Posterior cingulate gyrus (tissue), 11 donors: ENCODE data around the gene DNAJC18.
"Not testable (repeated sequence)": the region's sequence is repeated elsewhere in the genome, so short reads cannot be mapped to it uniquely, and the experiment has no call there.

ENCODE experiments used
- DNase-seq, 10 donors: peaks; one replicate each; pipeline versions ENCODE4 v3.0.0 to v3.0.0-alpha.2; 2020 to 2021; ENCODE audit warnings: mixed read lengths in 3 of 10
- intact Hi-C: fragments of 100-400 bp; cut with DNase I; formaldehyde crosslinking; loops from one replicate; pipeline ENCODE4 v1.15.1; 2023

The DNAJC18 gene

DNA sequence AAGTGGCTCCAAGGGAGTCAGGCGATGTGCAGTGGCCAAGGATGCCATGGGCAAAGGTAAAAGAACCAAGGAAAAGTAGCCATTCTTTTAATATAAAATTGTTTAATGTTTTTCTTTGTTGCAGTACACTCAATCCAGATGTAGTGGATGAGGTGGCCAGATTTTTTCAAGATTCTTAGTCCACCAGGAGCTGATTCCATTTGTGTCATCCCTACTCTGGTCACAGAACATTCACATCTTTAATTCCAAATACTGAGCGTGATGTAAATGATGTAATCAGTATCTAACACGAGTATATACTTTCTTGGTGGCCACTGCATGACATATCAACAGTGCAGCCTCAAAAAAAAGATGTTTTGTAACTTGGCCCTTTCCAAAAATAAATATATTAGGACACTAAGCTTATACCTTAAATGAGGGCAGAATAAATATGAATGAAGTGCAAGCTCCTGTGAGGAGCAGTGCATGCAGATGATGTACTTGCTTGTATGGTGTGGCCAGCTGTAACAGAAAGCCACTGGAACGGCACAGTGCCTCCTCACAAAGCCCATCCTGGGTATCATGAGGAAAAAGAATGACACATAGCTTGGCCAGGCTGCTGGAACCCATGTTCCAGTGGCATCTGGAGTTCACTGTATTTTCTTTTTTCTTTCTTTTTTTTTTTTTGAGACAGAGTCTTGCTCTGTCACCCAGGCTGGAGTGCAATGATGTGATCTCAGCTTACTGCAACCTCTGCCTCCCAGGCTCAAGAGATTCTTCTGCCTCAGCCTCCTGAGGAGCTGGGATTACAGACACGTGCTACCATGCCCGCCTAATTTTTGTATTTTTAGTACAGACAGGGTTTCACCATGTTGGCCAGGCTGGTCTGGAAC is 29.0 kb downstream of the DNAJC18 start:
- intact Hi-C loops = no loop called here
- DNase-seq = peak in 1 of 10 donors; percentile 56

DNA sequence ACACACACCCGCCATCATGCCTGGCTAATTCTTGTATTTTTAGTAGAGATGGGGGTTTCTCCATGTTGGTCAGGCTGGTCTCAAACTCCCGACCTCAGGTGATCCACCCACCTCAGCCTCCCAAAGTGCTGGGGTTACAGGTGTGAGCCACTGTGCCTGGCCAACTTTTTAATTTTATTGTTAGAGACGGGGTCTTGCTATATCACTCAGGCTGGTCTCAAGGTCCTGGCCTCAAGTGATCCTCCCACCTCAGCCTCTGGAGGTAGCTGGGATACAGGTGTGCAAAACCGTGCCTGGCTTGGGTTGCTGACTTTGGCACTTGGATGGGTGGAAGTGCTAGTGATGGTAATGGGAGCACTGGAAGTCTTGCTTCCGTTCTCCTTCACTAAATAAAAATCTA is 30.2 kb downstream of the DNAJC18 start:
- DNase-seq, intact Hi-C loops: not testable (repeated sequence)

DNA sequence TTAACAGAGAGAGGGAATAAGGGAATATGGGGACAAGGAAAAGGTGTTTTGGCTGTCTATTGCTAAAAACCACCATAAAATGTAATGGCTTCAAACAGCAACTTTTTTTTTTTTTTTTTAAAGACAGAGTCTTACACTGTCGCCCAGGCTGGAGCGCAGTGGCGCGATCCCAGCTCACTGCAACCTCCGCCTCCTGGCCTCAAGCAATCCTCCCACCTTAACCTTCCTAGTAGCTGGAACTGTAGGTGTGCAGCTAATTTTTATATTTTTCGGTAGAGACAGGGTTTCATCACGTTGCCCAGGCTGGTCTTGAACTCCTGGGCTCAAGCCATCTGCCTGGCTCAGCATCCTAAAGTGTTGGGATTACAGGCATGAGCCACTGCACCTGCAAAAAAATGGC is 31.1 kb downstream of the DNAJC18 start:
- DNase-seq = peak in 1 of 10 donors; percentile 18
- intact Hi-C loops = no loop called here

DNA sequence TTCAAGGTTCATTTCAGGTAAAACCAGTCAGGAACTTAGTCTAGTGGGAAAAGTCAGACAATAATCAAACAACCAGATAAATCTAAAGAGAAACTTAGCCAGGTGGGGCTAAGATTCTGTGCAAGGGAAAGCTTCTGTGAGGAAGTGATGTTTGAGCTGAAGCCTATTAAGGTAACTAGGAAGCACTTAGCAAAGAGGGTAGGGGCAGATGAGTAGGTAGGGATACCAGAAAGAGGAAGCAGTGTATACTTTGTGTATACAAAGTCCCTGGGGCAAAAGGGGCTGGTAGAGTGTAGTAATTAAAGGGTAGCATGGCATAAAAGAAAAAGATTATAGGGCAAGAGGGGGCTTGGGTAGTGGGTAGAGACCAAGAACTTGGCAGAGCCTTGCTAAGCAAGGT is 31.8 kb downstream of the DNAJC18 start:
- no peak for DNase-seq
- intact Hi-C loops = no loop called here

DNA sequence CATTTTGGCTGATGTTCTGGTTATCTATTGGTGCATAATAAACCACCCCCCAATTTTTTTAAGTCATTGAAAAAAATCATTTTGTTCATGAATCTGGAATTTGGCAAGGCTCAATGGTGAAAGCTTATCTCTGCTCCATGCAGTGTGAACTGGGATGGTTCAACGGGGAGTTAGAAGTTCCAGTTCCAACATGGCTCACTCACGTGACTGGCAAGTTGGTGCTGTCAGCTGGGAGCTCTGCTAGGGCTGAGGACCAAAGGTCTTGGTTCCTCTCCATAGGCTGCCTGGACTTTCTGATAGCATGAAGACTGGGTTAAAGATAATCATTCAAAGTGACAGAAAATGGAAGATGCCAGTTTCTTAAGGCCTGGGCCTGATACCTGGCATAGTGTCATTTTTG is 32.4 kb downstream of the DNAJC18 start:
- DNase-seq = peak in 1 of 10 donors; percentile 20
- intact Hi-C loops = no loop called here

DNA sequence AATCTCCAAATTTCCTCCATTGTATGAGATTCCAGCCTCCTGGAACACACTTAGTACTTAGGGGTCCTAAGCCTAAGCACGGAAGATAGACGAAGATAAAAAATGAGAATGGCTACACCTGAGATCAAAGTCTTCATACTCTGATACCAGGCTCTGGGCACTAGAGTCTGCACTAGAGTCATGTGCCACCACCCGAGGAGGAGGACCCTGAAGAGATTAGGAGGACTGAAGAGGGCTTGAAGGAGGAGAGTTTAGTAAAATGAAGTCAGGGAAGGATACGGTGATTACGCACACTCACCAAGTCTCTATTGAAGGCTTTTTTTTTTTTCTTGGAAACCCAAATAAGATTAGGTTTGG is 34.9 kb downstream of the DNAJC18 start:
- intact Hi-C loops = no loop called here
- peak in 1 of 10 donors; percentile 12 for DNase-seq

DNA sequence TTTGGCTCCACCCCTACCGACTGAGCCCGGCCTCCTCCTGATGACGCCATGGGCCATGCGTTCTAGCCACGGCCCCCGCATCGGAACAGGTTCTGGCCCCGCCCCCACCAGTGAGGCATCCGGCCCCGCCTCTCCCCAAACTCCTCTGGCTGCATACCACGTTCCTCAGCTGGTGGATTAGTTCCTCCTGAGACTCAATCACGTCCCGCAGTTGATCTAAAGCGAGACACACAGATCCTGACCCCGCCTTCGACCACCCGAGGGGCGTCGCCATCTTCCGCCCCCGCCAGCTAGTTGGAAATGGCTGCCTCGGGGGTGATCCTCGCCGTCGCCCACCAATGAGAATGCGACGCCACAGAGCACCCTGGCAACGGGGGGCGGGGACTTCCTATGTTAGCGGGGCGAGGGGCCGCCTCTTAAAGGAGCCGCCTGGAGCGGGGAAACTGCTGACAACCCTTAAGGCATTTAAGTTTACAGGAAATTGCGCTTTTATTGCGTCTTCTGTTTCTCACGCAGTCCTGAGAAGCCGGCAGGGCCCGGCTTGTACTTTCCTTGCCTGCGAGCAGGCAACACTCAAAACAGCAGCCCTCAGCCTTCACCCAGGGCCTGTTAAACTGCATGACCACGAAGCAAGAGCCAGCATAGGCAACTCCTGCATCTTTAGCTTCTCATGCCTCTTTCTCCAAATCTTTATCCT is 35.4 kb downstream of the DNAJC18 start, which contains the start of gene SPATA24:
SPATA24 (minus strand) TSS at position 303 of the 697 bp plus-strand sequence; CDS start at position 274, 29 bp downstream.
- intact Hi-C loops = loop anchor here (2.0 kb wide), 1 partner anchor 61 kb away; no protein-coding TSS in a partner anchor
- peak; percentile 94 to 100 (median 98) for DNase-seq

DNA sequence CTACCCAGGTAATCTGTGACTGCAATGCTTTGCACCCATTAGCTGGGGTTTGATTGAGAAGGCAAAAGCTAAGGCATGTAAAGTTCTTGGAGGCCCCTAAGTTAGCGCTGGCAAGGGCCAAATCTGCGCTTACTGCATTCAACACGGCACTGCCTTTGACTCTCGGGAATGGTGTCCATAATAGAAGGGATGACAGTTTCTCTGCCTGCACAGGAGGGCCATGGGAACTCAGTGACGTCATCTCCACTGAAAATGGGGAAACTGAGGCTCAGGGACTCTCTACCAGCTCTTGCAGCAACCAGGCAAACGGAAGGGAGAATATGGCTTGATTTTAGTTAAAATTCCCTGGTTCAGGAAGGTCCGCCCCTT is 35.9 kb downstream of the DNAJC18 start:
- no peak for DNase-seq
- intact Hi-C loops = loop anchor here (2.0 kb wide), 1 partner anchor 61 kb away; no protein-coding TSS in a partner anchor

DNA sequence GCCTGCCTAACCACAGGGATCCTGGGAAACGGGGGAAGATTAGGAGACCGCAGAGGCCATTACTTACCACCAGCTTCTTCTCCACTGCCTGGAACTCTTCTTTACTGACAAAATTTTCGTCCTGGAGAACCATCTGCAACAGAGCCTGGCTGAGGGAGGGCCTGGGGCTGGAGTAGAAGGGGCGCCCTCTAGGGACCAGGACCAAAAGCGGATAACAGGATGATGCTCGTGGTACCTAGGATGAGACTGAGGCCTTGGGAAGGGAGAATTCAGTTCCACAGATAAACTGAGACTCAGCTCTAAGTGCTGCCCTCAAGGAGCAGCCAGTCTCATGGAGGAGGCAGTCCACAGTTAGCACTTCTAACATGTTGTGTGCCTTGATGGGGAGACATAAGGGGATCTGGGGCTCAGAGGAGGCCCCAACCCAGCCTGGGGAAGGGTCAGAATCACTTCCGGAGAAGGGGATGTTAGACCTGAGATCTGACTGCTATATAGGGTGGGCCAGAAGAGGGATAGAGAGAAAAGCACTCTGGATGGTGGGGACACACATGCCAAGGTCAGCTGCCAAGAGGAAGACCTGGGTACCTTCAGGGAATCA is 36.7 kb downstream of the DNAJC18 start:
- intact Hi-C loops = loop anchor here (2.0 kb wide), 1 partner anchor 60 kb away; no protein-coding TSS in a partner anchor
- peak in 2 of 10 donors; percentile 38 to 39 for DNase-seq

DNA sequence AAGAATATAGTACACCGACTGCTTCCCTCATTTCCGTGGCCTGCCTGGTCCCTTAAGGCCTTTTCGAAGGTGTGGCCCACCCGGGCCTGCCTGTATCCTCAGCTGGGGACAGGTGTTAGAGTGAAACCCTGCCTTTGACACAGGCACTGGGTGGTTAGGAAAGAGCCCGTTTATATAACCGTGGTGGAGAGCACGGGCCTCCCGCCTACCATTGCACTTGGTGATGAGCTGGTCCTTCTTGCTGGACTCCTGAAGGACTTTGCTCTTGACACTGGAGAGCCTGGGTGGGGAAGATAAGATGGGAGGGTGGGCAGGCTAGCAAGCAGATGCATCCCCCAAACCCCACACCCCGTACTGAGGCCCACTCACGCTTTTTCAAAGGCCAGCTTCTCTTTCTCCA is 37.8 kb downstream of the DNAJC18 start:
- intact Hi-C loops = no loop called here
- DNase-seq = peak in 1 of 10 donors; percentile 22

DNA sequence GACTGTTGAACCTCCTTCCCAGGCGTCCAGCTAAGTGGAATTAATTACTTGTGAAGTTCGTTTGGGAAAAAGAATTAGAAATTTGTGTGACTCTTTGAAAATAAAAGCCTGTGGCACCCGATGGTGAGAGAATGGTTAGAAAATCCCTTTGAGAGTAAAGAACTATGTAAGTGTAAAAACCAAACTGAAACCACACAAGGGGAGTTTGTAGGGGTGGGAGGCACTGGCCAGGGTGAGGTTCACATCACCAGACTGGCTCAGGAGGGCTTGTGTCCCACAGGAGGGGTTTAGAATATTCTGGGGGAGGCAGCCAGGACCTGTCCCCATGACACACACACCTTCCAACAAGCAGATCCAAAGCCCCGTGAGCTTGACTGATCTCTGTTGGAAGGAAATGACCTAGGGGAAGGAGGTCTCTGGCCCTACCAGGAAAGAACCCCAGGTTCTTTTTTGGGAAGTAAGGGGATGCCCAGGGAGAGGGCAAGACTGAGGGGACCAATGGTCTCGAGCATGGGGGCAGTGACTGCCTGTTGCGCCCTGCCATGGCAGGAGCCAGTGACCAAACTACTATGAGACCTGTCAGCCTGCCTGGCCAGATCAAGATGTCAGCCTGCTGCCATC is 39.7 kb downstream of the DNAJC18 start:
- intact Hi-C loops = no loop called here
- DNase-seq = peak in 1 of 10 donors; percentile 29

DNA sequence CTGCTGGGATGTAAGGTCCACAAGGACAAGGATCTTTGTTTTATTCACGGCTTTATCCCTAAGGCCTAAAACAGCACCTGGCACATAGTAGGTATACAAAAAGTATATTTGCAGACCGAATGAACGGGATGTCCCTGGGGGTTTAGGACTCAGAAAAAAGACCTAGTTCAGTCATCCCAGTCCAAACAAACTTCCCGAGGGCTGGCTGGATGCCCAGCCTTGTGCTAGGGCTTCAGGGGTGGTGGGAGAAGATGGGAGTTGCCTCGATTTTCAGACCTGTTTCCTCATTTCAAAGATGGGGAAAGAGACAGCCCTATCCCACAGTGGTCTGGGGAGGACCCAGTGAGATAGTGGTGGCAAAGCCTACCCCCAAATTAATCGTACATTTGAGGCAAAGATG is 41.4 kb downstream of the DNAJC18 start:
- intact Hi-C loops = no loop called here
- peak in 3 of 10 donors; percentile 7 to 53 (median 10) for DNase-seq

DNA sequence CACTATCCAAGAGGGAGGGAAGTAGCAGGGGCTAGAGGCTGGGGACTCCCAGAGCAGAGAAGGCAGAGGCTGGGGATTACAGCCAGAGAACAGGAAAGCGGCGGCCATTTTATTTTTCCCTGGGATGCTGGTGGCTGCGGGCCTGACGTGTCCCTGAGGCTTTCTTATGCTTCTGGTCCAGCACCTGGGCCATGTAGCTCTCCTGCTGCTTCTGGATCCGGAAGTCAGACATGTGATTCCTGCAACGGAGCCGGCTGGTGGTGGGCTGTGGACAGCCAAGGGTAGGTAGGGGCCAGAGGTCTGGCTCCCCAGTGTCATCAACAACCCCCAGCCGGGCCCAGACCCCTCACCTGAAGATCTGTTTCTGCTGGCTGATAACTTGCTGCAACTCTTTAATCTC is 42.6 kb downstream of the DNAJC18 start:
- DNase-seq = peak in 3 of 10 donors; percentile 58 to 79 (median 66)
- intact Hi-C loops = no loop called here

DNA sequence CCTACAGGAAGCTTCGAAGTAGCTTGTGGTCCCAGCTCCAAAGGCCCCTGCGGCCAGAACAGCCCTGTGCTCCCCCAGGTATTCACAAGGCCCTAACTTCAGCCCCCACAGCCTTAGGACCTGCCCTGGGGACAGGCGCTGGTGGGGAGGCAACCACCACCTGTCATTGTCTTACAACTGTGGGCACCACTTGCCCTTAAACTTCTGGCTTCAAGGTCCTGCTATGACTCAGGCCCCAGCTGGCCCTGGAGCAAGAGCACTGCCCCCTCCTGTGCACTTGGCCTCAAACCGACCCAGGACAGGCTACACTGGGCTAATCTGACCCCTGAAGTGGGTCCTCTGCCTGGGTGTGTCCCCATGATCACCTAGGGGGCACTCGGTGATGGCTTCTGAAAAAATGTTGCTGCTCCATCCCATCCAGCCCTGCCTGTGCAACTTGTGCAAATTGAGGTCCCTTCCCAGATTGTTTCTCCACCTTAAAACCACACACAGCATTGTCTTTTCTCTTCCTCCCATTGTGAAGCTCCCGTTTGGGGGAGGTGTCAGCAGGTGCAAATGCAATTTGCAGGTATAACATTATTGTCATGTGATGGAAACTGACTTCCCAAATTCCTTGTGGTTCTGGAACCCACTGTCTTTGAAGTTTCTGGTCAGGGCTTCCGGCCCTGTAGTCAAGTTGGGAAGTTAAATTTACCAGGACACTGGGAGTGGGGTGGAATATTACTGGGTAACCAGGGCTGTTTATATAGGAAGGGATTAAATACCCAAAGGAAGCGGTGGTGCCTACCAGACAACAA is 43.3 kb downstream of the DNAJC18 start:
- intact Hi-C loops = no loop called here
- peak in 2 of 10 donors; percentile 19 to 43 for DNase-seq

DNA sequence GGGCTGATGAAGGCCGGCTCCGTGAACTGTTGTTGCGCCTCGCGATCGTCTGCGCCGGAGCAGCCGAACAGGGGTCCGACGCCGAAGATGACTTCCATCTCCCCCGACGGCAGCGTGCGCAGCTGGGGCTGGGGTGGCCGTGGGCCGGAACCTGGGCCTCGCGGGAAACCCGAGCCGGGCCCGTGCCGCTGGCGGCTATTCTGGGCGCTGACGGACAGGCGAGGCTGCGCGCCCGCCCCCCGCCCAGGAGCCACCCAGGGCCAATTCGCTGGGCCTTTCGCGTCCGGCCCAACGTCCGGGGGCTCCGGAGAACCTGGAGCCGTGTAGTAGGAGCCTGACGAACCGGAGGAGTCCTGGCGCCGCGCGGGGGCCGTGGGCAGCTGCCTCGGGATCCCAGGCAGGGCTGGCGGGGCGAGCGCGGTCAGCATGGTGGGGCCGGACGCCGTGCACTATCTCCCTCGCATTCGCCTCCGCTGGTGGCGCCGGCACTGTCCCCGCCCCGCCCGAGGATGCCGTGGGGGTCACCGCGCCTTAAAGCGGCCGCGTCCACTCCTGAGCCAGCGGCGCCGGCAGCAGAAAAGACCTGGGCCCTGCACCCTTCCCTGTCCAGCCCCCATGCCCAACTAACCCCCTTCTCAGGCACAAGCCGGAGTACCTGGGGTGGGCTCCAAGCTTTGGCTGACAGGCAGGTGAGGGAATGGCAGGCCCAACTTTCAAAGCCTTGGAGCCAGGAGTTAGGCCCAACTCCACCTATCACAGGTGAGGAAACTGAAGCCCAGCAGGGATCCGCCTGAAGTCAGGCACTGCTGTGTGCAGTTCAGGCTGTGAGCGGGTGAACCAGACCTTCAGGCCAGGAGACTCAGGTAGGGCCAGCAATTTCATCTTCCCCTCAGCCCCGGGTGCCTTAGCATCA is 44.4 kb downstream of the DNAJC18 start, which contains the start of gene PROB1:
PROB1 (minus strand) TSS at position 451 of the 913 bp plus-strand sequence; CDS start at position 428, 23 bp downstream.
- DNase-seq = peak in 2 of 10 donors; percentile 68 to 83
- intact Hi-C loops = no loop called here

DNA sequence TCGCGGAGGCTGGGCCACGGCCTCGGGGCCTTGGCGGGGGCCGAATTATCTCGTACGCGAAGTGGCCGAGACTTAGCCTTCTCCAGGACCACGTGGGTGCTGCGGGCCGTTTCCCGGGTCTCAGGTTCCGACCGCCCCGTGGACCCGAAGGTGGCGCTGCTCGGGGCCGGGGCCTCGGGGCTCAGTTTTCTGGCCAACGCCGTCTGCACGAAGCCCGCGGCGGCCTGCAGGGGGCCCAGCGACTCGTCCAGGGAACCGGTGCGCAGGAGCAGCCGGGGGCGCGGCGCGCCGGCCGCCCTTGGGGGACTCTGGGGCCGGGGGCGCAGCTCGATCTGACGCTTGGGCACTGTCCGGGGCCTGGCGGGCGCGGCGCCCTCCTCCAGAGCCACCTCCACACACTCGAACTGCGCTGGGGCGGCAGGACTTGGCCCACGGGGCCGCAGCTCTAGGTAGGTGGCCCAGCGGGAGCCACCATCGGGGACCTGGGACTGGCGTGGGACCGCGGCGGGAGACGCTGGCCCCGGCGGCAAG is 45.1 kb downstream of the DNAJC18 start:
- DNase-seq = peak in 5 of 10 donors; percentile 32 to 90 (median 42)
- intact Hi-C loops = no loop called here

DNA sequence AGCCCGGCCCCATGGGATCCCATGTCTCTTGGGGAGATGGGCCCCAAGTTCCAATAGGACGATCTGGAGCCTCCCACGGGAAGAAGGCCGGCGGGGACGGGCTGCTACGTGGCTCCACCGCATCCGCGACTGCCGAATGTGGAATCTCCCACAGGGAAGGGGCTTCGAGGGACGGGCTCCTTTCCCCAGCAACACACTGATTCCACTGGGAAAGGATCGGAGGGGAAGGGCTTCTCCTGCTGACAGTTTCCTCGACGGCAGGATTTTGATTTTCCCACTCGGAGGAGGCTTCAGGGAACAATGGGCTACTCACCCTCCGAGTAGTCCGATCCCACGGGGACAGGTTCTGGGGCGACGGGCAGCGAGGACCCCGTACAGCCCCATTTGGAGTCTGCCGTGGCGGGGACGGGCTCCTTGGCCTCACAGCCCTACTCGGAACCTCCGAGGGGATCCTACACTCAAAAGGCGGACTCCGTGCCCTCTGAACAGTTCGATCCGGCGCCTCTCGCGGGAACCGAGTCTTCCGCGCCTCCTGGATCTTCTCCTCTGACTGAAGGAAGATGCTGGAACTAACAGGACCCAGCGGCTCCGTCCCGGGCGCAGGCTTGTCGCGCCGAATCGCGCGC is 45.7 kb downstream of the DNAJC18 start:
- intact Hi-C loops = no loop called here
- no peak for DNase-seq
